Stimulated activated CD4-positive, alpha-beta T cell treated with anti-CD3 and anti-CD28 coated beads, Interleukin-15, amount 100 ng/mL, for 48 hours (primary cell): Measurements from ENCODE around the gene UMPS.

Source experiments
- DNase-seq, 2 donors: peaks; one replicate each; pipeline ENCODE4 v3.0.0-alpha.2; 2020; ENCODE audit warnings: low read depth in 2 of 2

Gene UMPS

GRCh38 chr3:124730129-124730940, at the start of gene UMPS:
UMPS (plus strand) TSS chr3:124730452; CDS start chr3:124730472, 20 bp downstream.
- peak; percentile 87 to 90 for DNase-seq

GRCh38 chr3:124680521-124680920, 49.7 kb upstream of the UMPS start:
- no peak for DNase-seq

- no peak for DNase-seq
Observed at GRCh38 chr3:124682263-124682662, 48.0 kb upstream of the UMPS start.

- no peak for DNase-seq
Observed at GRCh38 chr3:124684459-124684858, 45.8 kb upstream of the UMPS start.

- no peak for DNase-seq
Observed at GRCh38 chr3:124685067-124685466, 45.2 kb upstream of the UMPS start.

- no peak for DNase-seq
Observed at GRCh38 chr3:124685481-124685880, 44.8 kb upstream of the UMPS start.

GRCh38 chr3:124686028-124686670, 44.1 kb upstream of the UMPS start:
- no peak for DNase-seq

- DNase-seq: peak; percentile 55 to 59
Observed at GRCh38 chr3:124688581-124689454, 41.4 kb upstream of the UMPS start.

GRCh38 chr3:124691599-124691998, 38.7 kb upstream of the UMPS start:
- DNase-seq: no peak

GRCh38 chr3:124694486-124694885, 35.8 kb upstream of the UMPS start:
- DNase-seq: no peak

GRCh38 chr3:124695369-124695768, 34.9 kb upstream of the UMPS start:
- DNase-seq: no peak

- no peak for DNase-seq
Observed at GRCh38 chr3:124696006-124696405, 34.2 kb upstream of the UMPS start.

GRCh38 chr3:124697302-124697701, 33.0 kb upstream of the UMPS start:
- DNase-seq: no peak

GRCh38 chr3:124698030-124698770, 32.1 kb upstream of the UMPS start:
- no peak for DNase-seq

GRCh38 chr3:124699051-124699450, 31.2 kb upstream of the UMPS start:
- DNase-seq: no peak

GRCh38 chr3:124699686-124700396, 30.4 kb upstream of the UMPS start:
- no peak for DNase-seq

- DNase-seq: no peak
Observed at GRCh38 chr3:124700880-124701684, 29.2 kb upstream of the UMPS start.

- DNase-seq: no peak
Observed at GRCh38 chr3:124701687-124702086, 28.6 kb upstream of the UMPS start.

GRCh38 chr3:124702950-124703349, 27.3 kb upstream of the UMPS start:
- DNase-seq: no peak

GRCh38 chr3:124705552-124705951, 24.7 kb upstream of the UMPS start:
- DNase-seq: no peak
